Ovary (tissue), 9 donors: ENCODE data around the gene GHSR. TPM values are rescaled to one million over a fixed set of nuclear protein-coding genes. Genes with fewer than 3 reads are reported as not detected.

ENCODE experiments used
- DNase-seq, 5 donors: peaks; one replicate each; pipeline ENCODE4 v3.0.0-alpha.2; 2019 to 2020
- H3K27ac ChIP-seq, 2 donors: fragments of 200-600 bp; one replicate each; pipeline versions ENCODE4 v1.5.1 to v1.8.0; 2019 to 2022
- H3K27me3 ChIP-seq: fragments of 200-600 bp; one replicate; pipeline ENCODE4 v1.8.0; 2022
- H3K36me3 ChIP-seq: fragments of 200-600 bp; sonication (generic); one replicate; pipeline ENCODE4 v1.5.1; 2019
- H3K4me1 ChIP-seq: one replicate; pipeline ENCODE4 v1.8.1; 2013; ENCODE audit warnings: mild to moderate bottlenecking, moderate library complexity; ENCODE audit not compliant: insufficient read depth
- H3K4me3 ChIP-seq: fragments of 200-600 bp; sonication (generic); one replicate; pipeline ENCODE4 v1.5.1; 2017
- H3K9me3 ChIP-seq, 2 donors: fragments of 200-600 bp in 1 of 2; sonication (generic) in 1 of 2; one replicate each; pipeline versions ENCODE4 v1.5.1 to v1.8.1; 2013 to 2019; ENCODE audit warnings: mild to moderate bottlenecking in 1 of 2, moderate library complexity in 1 of 2
- EP300 ChIP-seq: sonication (generic); formaldehyde crosslinking; IDR thresholded peaks from one replicate; pipeline ENCODE4 v1.6.1; 2017; ENCODE audit warnings: antibody characterized with exemption
- POLR2A ChIP-seq: fragments of 450-650 bp; IDR thresholded peaks from one replicate; pipeline ENCODE4 v1.6.1; 2017; ENCODE audit warnings: antibody characterized with exemption, mild to moderate bottlenecking, moderate library complexity
- WGBS, 3 donors: extraction: QIAGEN DNeasy Blood & Tissue Kit in 1 of 3; methylation state at CpG; one replicate each; pipeline versions ENCODE4 v1.1.5 to v1.1.7; 2013 to 2017; 5-methylcytosine and 5-hydroxymethylcytosine counted together
- intact Hi-C, 4 donors: fragments of 100-400 bp; cut with DNase I; formaldehyde crosslinking; loops; one replicate each; pipeline versions ENCODE4 v1.11.0 to v1.15.1; 2022 to 2023
- polyA plus RNA-seq, 2 donors: library from polyadenylated mRNA; stranded (reverse); fragments of 200-250 nt in 1 of 2; fragments of 350-450 nt in 1 of 2; fragmentation: Illumina TruSeq in 1 of 2; extraction: RNeasy Lipid Tissue Mini Kit (QIAGEN cat#74804) in 1 of 2; gene quantifications; one replicate each; pipeline ENCODE4 v1.2.3, GENCODE V29; 2013 to 2014
- total RNA-seq, 7 donors: library from RNA; depleted of rRNA in 2 of 7; stranded (reverse); fragments of >200 nt in 2 of 7; fragmentation: NEBNext Ultra II Directional in 3 of 7; extraction: Animal tissue kit (Norgen Biotek cat#: 25700) in 3 of 7; gene quantifications; one replicate each; pipeline versions ENCODE4 v1.1.0 to v1.2.4, GENCODE V29; 2016 to 2023
- TF ChIP-seq, protein P1 (sequence below), 3 donors: fragments of 450-650 bp in 2 of 3; fragments of 200-600 bp in 1 of 3; IDR thresholded peaks; one replicate each; pipeline versions ENCODE4 v1.5.1 to v1.8.0; 2016 to 2022; ENCODE audit warnings: antibody characterized with exemption in 3 of 3, mild to moderate bottlenecking in 1 of 3
- donor health status: DM: no; HTN: no; CAD: no; lungs with moderate emphysema.
- donor health status: DM: no; HTN: no; CAD: no.
- donor health status: Bipolar disorder and iron deficiency.
- donor health status: DM: yes; HTN: yes; CAD: no.
- donor health status: DM: no; HTN: no; CAD: no.
- donor health status: DM: yes; HTN: yes; CAD: no.

Gene GHSR
- total and polyA plus RNA-seq, 9 donors = not detected

- Histone ChIP-seq H3K9me3 (no peaks in the 10 kb centered on the region), H3K27ac (no peak overlapping the region), H3K27me3 (no peaks in the 10 kb centered on the region), H3K4me3 (no peak overlapping the region), H3K4me1 (no peaks in the 10 kb centered on the region), H3K36me3 (no peaks in the 10 kb centered on the region)
- WGBS, 3 donors = 85 to 90% (median 90%) methylated on average over 5 of the region's 5 CpGs
- TF ChIP-seq EP300 (no peak), POLR2A (no peak)
- TF ChIP-seq, protein P1, sequence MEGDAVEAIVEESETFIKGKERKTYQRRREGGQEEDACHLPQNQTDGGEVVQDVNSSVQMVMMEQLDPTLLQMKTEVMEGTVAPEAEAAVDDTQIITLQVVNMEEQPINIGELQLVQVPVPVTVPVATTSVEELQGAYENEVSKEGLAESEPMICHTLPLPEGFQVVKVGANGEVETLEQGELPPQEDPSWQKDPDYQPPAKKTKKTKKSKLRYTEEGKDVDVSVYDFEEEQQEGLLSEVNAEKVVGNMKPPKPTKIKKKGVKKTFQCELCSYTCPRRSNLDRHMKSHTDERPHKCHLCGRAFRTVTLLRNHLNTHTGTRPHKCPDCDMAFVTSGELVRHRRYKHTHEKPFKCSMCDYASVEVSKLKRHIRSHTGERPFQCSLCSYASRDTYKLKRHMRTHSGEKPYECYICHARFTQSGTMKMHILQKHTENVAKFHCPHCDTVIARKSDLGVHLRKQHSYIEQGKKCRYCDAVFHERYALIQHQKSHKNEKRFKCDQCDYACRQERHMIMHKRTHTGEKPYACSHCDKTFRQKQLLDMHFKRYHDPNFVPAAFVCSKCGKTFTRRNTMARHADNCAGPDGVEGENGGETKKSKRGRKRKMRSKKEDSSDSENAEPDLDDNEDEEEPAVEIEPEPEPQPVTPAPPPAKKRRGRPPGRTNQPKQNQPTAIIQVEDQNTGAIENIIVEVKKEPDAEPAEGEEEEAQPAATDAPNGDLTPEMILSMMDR (IDR thresholded peaks at IDR 0.05) = no peak
- no peak for DNase-seq
- intact Hi-C loops = no loop called here
These were observed 32.9 kb downstream of the GHSR start for GRCh38 chr3:172415323-172415722.

- H3K4me1 ChIP-seq = no peaks in the 10 kb centered on the region
- H3K27ac ChIP-seq = no peak overlapping the region
- H3K36me3 ChIP-seq = no peaks in the 10 kb centered on the region
- intact Hi-C loops = no loop called here
- 87 to 95% (median 95%) methylated on average over 6 of the region's 6 CpGs for WGBS, 3 donors
- H3K4me3 ChIP-seq = no peak overlapping the region
- no peaks in the 10 kb centered on the region for H3K9me3 ChIP-seq
- H3K27me3 ChIP-seq = no peaks in the 10 kb centered on the region
- no peak for TF ChIP-seq POLR2A
- TF ChIP-seq EP300 = no peak
- TF ChIP-seq, protein P1 (IDR thresholded peaks at IDR 0.05) = no peak
- DNase-seq = no peak
These were observed 36.7 kb downstream of the GHSR start for GRCh38 chr3:172411478-172411947.

DNA sequence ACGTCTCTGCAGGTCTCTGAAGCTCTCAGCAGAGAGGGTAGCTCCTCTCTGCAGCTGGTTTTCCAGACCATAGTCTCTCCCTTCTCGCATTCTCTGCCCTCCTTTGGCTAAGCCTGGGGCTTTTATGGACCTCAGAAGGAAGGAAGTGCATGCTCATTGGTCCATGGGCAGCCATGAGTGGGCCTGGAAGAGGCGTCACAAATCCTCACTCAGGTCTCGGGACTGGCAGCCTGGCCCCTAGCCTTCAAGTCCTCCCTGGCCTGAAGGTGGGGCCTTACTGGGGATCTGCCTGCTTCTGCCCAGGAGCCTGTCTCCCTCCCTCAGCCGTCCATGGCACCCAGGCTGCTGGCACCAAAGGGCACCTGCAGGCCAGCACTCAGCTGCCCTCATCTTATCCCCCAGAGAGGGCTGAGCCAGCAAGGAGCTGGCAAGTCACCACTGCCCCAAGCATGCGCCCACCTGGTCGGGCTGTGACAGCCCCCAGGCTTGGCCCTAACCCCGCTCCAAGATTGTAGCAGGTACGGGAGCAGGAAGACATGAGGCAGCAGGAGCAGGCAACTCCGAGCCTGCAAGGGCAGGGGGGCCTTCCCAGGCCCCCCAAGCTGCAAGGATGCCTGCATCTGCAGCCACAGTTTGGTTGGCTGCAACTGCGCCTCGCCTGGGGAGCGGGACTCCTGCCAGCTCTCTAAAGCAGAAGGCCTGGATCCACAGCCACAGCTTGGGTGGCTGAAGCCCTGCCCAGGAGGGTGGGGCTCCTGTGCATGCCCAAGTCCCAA, 37.4 kb downstream of the GHSR start:
- intact Hi-C loops = no loop called here
- WGBS, 3 donors = 75 to 79% (median 76%) methylated on average over 12 to 13 of the region's 13 CpGs
- no peaks in the 10 kb centered on the region for H3K4me1 ChIP-seq
- H3K4me3 ChIP-seq = no peak overlapping the region
- DNase-seq = no peak
- H3K9me3 ChIP-seq = no peaks in the 10 kb centered on the region
- no peaks in the 10 kb centered on the region for H3K27me3 ChIP-seq
- TF ChIP-seq, protein P1 (IDR thresholded peaks at IDR 0.05) = no peak
- TF ChIP-seq POLR2A = no peak
- TF ChIP-seq EP300 = no peak
- H3K36me3 ChIP-seq = no peaks in the 10 kb centered on the region
- no peak overlapping the region for H3K27ac ChIP-seq

- intact Hi-C loops = no loop called here
- H3K27me3 ChIP-seq = no peaks in the 10 kb centered on the region
- H3K36me3 ChIP-seq = no peaks in the 10 kb centered on the region
- no peak overlapping the region for H3K27ac ChIP-seq
- TF ChIP-seq, protein P1 (IDR thresholded peaks at IDR 0.05) = no peak
- no peak for TF ChIP-seq EP300
- TF ChIP-seq POLR2A = no peak
- H3K9me3 ChIP-seq = no peaks in the 10 kb centered on the region
- no peak for DNase-seq
- H3K4me1 ChIP-seq = no peaks in the 10 kb centered on the region
- 68 to 77% (median 76%) methylated on average over 3 of the region's 3 CpGs for WGBS, 3 donors
- no peak overlapping the region for H3K4me3 ChIP-seq
These were observed 40.4 kb downstream of the GHSR start for GRCh38 chr3:172407872-172408271.
